ENCODE measurements around the gene RAB6A.

RAB6A gene

DNA sequence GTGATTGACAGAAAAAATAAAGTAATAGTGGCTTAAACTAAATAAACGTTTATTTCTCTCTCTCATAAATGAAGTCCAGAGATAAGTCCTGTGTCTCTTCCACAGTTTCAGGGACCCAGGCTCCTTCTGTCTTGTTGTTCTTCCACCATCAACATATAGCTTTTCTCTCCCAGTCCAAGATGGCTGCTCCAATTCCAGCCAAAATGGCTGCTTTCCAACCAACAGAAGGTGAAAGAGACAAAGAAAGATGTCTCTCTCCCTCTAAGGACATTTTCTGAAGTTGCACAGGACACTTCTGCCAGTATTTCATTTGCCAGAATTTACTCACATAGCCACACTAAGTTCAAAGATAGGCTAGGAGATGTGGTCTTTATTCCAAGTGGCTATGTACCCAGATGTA is 123.9 kb downstream of the RAB6A start:
- no peak overlapping the region for H3K4me3 ChIP-seq (ENCODE audit: control insufficient read depth, low read depth, low read length)
- DNase-seq (ENCODE audit: low read depth): no peak
- TF ChIP-seq, protein P1, sequence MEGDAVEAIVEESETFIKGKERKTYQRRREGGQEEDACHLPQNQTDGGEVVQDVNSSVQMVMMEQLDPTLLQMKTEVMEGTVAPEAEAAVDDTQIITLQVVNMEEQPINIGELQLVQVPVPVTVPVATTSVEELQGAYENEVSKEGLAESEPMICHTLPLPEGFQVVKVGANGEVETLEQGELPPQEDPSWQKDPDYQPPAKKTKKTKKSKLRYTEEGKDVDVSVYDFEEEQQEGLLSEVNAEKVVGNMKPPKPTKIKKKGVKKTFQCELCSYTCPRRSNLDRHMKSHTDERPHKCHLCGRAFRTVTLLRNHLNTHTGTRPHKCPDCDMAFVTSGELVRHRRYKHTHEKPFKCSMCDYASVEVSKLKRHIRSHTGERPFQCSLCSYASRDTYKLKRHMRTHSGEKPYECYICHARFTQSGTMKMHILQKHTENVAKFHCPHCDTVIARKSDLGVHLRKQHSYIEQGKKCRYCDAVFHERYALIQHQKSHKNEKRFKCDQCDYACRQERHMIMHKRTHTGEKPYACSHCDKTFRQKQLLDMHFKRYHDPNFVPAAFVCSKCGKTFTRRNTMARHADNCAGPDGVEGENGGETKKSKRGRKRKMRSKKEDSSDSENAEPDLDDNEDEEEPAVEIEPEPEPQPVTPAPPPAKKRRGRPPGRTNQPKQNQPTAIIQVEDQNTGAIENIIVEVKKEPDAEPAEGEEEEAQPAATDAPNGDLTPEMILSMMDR (conservative IDR thresholded peaks at IDR 0.05; ENCODE audit: control insufficient read depth, insufficient read depth, low read depth, low read length): no peak

GRCh38 chr11:73636249-73636648 is 124.6 kb downstream of the RAB6A start:
- H3K4me3 ChIP-seq (ENCODE audit: control insufficient read depth, low read depth, low read length): no peak overlapping the region
- TF ChIP-seq, protein P1 (conservative IDR thresholded peaks at IDR 0.05; ENCODE audit: control insufficient read depth, insufficient read depth, low read depth, low read length): no peak
- no peak for DNase-seq (ENCODE audit: low read depth)

- DNase-seq (ENCODE audit: low read depth): no peak
- H3K4me3 ChIP-seq (ENCODE audit: control insufficient read depth, low read depth, low read length): no peak overlapping the region
- TF ChIP-seq, protein P1 (conservative IDR thresholded peaks at IDR 0.05; ENCODE audit: control insufficient read depth, insufficient read depth, low read depth, low read length): no peak
These were observed 125.2 kb downstream of the RAB6A start for GRCh38 chr11:73635721-73636120.

GRCh38 chr11:73633999-73634398 is 126.9 kb downstream of the RAB6A start:
- TF ChIP-seq, protein P1 (conservative IDR thresholded peaks at IDR 0.05; ENCODE audit: control insufficient read depth, insufficient read depth, low read depth, low read length): no peak

DNA sequence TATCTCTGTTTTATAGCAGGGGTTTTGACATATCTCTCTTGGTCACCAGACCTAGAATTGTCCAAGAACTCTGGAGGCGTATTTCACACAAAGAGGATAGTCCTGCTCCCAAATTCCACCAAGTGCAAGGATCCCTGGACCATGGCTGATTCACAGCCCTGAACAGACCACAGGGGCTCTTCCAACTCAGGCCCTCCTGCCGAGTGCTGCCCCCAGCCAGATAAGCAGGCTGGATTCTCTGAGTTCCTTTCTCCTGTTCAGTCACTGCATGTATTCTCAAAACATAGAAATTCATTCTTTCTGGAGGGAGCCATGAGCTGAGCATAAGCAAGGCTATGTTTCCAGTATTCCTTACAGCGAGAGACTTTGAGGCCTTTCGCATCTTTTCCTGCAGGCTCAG is 127.9 kb downstream of the RAB6A start:
- no peak overlapping the region for H3K4me3 ChIP-seq (ENCODE audit: control insufficient read depth, low read depth, low read length)
- TF ChIP-seq, protein P1 (conservative IDR thresholded peaks at IDR 0.05; ENCODE audit: control insufficient read depth, insufficient read depth, low read depth, low read length): no peak
- no peak for DNase-seq (ENCODE audit: low read depth)

More at GRCh38 chr11:73633999-73634398, 126.9 kb downstream of the RAB6A start:
- DNase-seq (ENCODE audit: low read depth): no peak
- no peak overlapping the region for H3K4me3 ChIP-seq (ENCODE audit: control insufficient read depth, low read depth, low read length)

GRCh38 chr11:73629907-73630306 is 131.0 kb downstream of the RAB6A start:
- no peak overlapping the region for H3K4me3 ChIP-seq (ENCODE audit: control insufficient read depth, low read depth, low read length)
- DNase-seq (ENCODE audit: low read depth): no peak
- TF ChIP-seq, protein P1 (conservative IDR thresholded peaks at IDR 0.05; ENCODE audit: control insufficient read depth, insufficient read depth, low read depth, low read length): no peak

Data from fibroblast of mammary gland (primary cell).